Neutrophil (primary cell): ENCODE data around the gene PNMT.

Source experiments
- H3K27ac ChIP-seq: fragments of 200-600 bp; sonication (generic); 2 replicates; pipeline ENCODE4 v1.5.1; 2016; ENCODE audit warnings: mild to moderate bottlenecking, moderate library complexity
- H3K27me3 ChIP-seq: fragments of 200-600 bp; sonication (generic); 2 replicates; pipeline ENCODE4 v1.6.0; 2016; ENCODE audit warnings: mild to moderate bottlenecking
- H3K36me3 ChIP-seq: fragments of 200-600 bp; sonication (generic); 2 replicates; pipeline ENCODE4 v1.5.1; 2017
- H3K4me1 ChIP-seq, 2 experiments: fragments of 200-600 bp in 1 of 2; sonication (generic) in 1 of 2; 1 replicate in 1 of 2; 2 replicates in 1 of 2; pipeline versions ENCODE4 v1.5.1 to v1.6.1; 2013 to 2016; ENCODE audit warnings: low read depth in 1 of 2, low read length in 1 of 2, mild to moderate bottlenecking in 1 of 2, moderate library complexity in 1 of 2; ENCODE audit not compliant: control insufficient read depth in 1 of 2, insufficient read depth in 1 of 2
- H3K4me3 ChIP-seq, 2 experiments: fragments of 200-600 bp in 1 of 2; sonication (generic) in 1 of 2; 1 replicate in 1 of 2; 2 replicates in 1 of 2; pipeline ENCODE4 v1.5.1; 2013 to 2016; ENCODE audit warnings: low read depth in 1 of 2, low read length in 1 of 2, mild to moderate bottlenecking in 1 of 2, moderate library complexity in 1 of 2
- H3K9me3 ChIP-seq: fragments of 200-600 bp; sonication (generic); 2 replicates; pipeline ENCODE4 v1.5.1; 2016
- TF ChIP-seq, protein P1 (sequence below): fragments of 200-600 bp; sonication (generic); IDR thresholded peaks from 2 replicates; pipeline ENCODE4 v1.5.1; 2016; ENCODE audit warnings: antibody characterized with exemption

Gene PNMT

DNA sequence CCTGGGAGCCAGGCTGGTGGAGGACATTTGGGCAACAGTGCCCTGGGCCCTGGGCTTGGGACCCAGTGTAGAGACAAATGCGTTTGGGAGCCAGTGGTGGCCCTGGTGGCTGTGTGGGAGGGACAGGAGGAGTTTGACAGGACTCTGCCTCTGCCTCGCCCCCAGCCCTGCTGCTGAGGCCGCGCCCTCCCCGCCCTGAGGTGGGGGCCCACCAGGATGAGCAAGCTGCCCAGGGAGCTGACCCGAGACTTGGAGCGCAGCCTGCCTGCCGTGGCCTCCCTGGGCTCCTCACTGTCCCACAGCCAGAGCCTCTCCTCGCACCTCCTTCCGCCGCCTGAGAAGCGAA, 15.0 kb upstream of the PNMT start:
- H3K27me3 ChIP-seq, result no peaks in the 10 kb centered on the region
- H3K9me3 ChIP-seq, result no peaks in the 10 kb centered on the region
- no peak overlapping the region for H3K4me3 ChIP-seq
- H3K27ac ChIP-seq, result no peak overlapping the region
- TF ChIP-seq, protein P1, sequence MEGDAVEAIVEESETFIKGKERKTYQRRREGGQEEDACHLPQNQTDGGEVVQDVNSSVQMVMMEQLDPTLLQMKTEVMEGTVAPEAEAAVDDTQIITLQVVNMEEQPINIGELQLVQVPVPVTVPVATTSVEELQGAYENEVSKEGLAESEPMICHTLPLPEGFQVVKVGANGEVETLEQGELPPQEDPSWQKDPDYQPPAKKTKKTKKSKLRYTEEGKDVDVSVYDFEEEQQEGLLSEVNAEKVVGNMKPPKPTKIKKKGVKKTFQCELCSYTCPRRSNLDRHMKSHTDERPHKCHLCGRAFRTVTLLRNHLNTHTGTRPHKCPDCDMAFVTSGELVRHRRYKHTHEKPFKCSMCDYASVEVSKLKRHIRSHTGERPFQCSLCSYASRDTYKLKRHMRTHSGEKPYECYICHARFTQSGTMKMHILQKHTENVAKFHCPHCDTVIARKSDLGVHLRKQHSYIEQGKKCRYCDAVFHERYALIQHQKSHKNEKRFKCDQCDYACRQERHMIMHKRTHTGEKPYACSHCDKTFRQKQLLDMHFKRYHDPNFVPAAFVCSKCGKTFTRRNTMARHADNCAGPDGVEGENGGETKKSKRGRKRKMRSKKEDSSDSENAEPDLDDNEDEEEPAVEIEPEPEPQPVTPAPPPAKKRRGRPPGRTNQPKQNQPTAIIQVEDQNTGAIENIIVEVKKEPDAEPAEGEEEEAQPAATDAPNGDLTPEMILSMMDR, result no peak
- peaks cover 13 to 21% of the 10 kb centered on the region in 2 experiments for H3K4me1 ChIP-seq
- peaks cover 44% of the 10 kb centered on the region for H3K36me3 ChIP-seq

DNA sequence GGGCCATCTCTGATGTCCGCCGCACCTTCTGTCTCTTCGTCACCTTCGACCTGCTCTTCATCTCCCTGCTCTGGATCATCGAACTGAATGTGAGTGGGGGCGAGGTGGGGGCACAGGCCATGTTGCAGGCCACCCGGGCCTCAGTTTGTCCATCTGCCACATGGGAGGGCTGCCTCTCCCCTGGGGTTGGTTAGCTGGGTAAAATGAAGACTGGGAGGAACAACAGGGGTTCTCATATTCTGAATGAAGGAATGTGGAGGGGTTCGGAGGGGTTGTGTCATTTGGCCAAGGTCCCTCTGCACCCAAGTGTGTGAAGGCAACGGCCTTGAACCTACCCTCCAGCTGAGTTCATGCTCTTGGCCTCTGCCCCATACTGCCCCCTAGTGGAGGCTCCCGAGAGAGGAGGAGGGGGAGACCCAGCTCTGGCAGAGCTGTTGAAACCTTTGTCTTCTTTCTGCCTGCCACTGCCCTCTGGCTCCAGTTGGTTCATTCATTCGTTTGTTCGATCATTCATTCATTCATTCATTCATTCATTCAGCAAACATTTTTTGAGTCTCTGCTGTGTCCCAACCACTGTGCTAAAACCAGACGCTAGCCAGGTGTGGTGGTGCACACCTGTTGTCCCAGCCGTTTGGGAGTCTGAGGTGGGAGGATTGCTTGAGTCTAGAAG, 14.5 kb upstream of the PNMT start:
- no peak overlapping the region for H3K27ac ChIP-seq
- no peak overlapping the region for H3K4me3 ChIP-seq
- peaks cover 8 to 16% of the 10 kb centered on the region in 2 experiments for H3K4me1 ChIP-seq
- H3K27me3 ChIP-seq, result no peaks in the 10 kb centered on the region
- TF ChIP-seq, protein P1, result peak; percentile 75
- H3K9me3 ChIP-seq, result no peaks in the 10 kb centered on the region
- peaks cover 49% of the 10 kb centered on the region for H3K36me3 ChIP-seq

DNA sequence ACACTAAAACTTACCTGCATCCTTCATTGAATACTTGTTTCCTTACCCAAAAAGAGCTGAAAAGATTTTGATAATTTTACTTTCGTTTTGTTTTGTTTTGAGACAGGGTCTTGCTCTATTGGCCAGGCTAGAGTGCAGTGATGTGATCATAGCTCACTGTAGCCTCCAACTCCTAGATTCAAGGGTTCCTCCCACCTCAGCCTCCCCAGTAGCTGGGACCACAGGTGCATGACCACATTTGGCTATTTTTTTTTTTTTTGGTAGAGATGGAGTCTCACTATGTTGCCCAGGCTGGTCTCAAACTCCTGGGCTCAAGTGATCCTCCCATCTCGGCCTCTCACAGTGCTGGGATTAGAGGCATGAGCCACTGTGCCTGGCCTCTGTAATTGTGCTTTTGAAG, 13.1 kb upstream of the PNMT start:
- Histone ChIP-seq H3K4me1 (peaks cover 0 to 3% of the 10 kb centered on the region in 2 experiments), H3K27ac (no peak overlapping the region), H3K4me3 (no peak overlapping the region), H3K36me3 (peaks cover 62% of the 10 kb centered on the region), H3K9me3 (no peaks in the 10 kb centered on the region), H3K27me3 (no peaks in the 10 kb centered on the region)
- TF ChIP-seq, protein P1, result no peak

DNA sequence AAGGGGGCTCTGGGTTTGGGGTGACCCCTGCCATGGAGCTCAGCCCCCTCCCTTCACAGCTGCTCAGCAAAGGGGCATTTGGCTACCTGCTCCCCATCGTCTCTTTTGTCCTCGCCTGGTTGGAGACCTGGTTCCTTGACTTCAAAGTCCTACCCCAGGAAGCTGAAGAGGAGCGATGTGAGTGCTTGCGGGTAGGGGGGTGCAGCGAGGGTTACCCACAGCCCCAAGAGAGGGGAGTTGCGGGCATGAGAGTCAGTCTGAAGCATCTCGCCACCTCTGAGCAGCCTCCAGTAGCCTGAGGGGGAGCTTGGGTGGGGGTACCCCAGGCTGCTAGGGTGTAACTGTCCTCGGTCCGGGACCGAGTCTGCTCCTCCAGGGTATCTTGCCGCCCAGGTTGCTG, 9.9 kb upstream of the PNMT start:
- Histone ChIP-seq H3K36me3 (peaks cover 91% of the 10 kb centered on the region), H3K27me3 (no peaks in the 10 kb centered on the region), H3K27ac (no peak overlapping the region), H3K4me3 (no peak overlapping the region), H3K4me1 (no peaks in the 10 kb centered on the region), H3K9me3 (no peaks in the 10 kb centered on the region)
- TF ChIP-seq, protein P1, result no peak

DNA sequence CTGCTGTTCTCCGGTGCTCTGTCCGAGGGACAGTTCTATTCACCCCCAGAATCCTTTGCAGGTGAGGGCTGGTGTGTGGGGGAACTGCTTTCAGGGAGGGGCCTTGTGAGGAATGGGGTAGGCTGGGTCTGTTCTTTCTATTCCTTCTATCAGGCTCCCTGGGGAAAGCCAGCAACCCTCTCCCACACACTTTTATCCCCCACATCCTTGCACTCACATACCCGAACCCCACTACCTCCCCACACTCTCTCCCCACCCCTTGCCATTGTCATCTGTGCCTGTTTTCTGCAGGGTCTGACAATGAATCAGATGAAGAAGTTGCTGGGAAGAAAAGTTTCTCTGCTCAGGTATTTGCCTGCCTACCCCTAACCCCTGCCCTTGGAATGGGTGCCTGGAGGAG, 9.5 kb upstream of the PNMT start:
- Histone ChIP-seq H3K36me3 (peaks cover 91% of the 10 kb centered on the region), H3K4me3 (no peak overlapping the region), H3K4me1 (no peaks in the 10 kb centered on the region), H3K27me3 (no peaks in the 10 kb centered on the region), H3K27ac (no peak overlapping the region), H3K9me3 (no peaks in the 10 kb centered on the region)
- TF ChIP-seq, protein P1, result no peak
